Liver (tissue), 9 donors: ENCODE measurements around the gene FZD10. TPM values are rescaled to one million over a fixed set of nuclear protein-coding genes. Genes with fewer than 3 reads are reported as not detected.

Experiments used
- DNase-seq: peaks from one replicate; pipeline ENCODE4 v3.0.0-alpha.2; 2017; ENCODE audit warnings: low spot score
- H3K27ac ChIP-seq, 2 donors: one replicate each; pipeline ENCODE4 v1.7.0; 2013; ENCODE audit warnings: inconsistent platforms in 2 of 2, low read length in 2 of 2, control low read depth in 1 of 2, low read depth in 1 of 2, mild to moderate bottlenecking in 1 of 2
- H3K27me3 ChIP-seq, 4 donors: one replicate each; pipeline versions ENCODE4 v1.6.1 to v1.7.0; 2013; ENCODE audit warnings: low read length in 3 of 4, inconsistent platforms in 1 of 4, mild to moderate bottlenecking in 1 of 4, moderate library complexity in 1 of 4; ENCODE audit not compliant: control insufficient read depth in 4 of 4, insufficient read depth in 4 of 4
- H3K36me3 ChIP-seq, 4 donors: one replicate each; pipeline versions ENCODE4 v1.6.1 to v1.7.0; 2013; ENCODE audit warnings: low read length in 3 of 4, mild to moderate bottlenecking in 3 of 4, low read depth in 1 of 4, moderate library complexity in 1 of 4; ENCODE audit not compliant: control insufficient read depth in 4 of 4, insufficient read depth in 3 of 4
- H3K4me1 ChIP-seq, 4 donors: one replicate each; pipeline versions ENCODE4 v1.6.1 to v1.7.0; 2013; ENCODE audit warnings: low read length in 3 of 4, mild to moderate bottlenecking in 3 of 4, moderate library complexity in 1 of 4; ENCODE audit not compliant: control insufficient read depth in 4 of 4, insufficient read depth in 4 of 4
- H3K4me3 ChIP-seq, 3 donors: one replicate each; pipeline versions ENCODE4 v1.6.1 to v1.7.0; 2013; ENCODE audit warnings: low read length in 3 of 3, control low read depth in 1 of 3, low read depth in 1 of 3, mild to moderate bottlenecking in 1 of 3
- H3K9ac ChIP-seq, 2 donors: one replicate each; pipeline ENCODE4 v1.7.0; 2013; ENCODE audit warnings: low read length in 2 of 2, mild to moderate bottlenecking in 2 of 2, moderate library complexity in 2 of 2, control low read depth in 1 of 2, low read depth in 1 of 2
- H3K9me3 ChIP-seq, 4 donors: one replicate each; pipeline versions ENCODE4 v1.6.1 to v1.7.0; 2013; ENCODE audit warnings: low read length in 3 of 4; ENCODE audit not compliant: control insufficient read depth in 4 of 4
- EGR1 ChIP-seq, 2 donors: IDR thresholded peaks; 2 replicates each; pipeline ENCODE4 v1.6.1; 2016 to 2018; ENCODE audit warnings: antibody characterized with exemption in 2 of 2, low read depth in 2 of 2
- FOXA1 ChIP-seq: IDR thresholded peaks from 2 replicates; pipeline ENCODE4 v1.6.1; 2016; ENCODE audit warnings: antibody characterized with exemption
- FOXA2 ChIP-seq: IDR thresholded peaks from 2 replicates; pipeline ENCODE4 v1.6.1; 2016; ENCODE audit warnings: antibody characterized with exemption
- GABPA ChIP-seq, 2 donors: IDR thresholded peaks in 1 of 2; conservative IDR thresholded peaks in 1 of 2; 2 replicates each; pipeline ENCODE4 v1.6.1; 2016; ENCODE audit warnings: antibody characterized with exemption in 2 of 2, mild to moderate bottlenecking in 1 of 2, moderate library complexity in 1 of 2
- HNF4A ChIP-seq, 2 donors: conservative IDR thresholded peaks; 2 replicates each; pipeline ENCODE4 v1.6.1; 2016; ENCODE audit warnings: antibody characterized with exemption in 2 of 2, mild to moderate bottlenecking in 2 of 2
- HNF4G ChIP-seq: IDR thresholded peaks from 2 replicates; pipeline ENCODE4 v1.6.1; 2016; ENCODE audit warnings: antibody characterized with exemption
- JUND ChIP-seq, 2 donors: IDR thresholded peaks; 2 replicates each; pipeline ENCODE4 v1.6.1; 2016; ENCODE audit warnings: antibody characterized with exemption in 2 of 2
- MAX ChIP-seq: IDR thresholded peaks from 2 replicates; pipeline ENCODE4 v1.6.1; 2016; ENCODE audit warnings: antibody characterized with exemption
- NR2F2 ChIP-seq: IDR thresholded peaks from 2 replicates; pipeline ENCODE4 v1.6.1; 2016; ENCODE audit warnings: antibody characterized with exemption
- RAD21 ChIP-seq, 2 donors: IDR thresholded peaks; 2 replicates each; pipeline ENCODE4 v1.6.1; 2016; ENCODE audit warnings: antibody characterized with exemption in 2 of 2, mild to moderate bottlenecking in 2 of 2
- REST ChIP-seq: IDR thresholded peaks from 2 replicates; pipeline ENCODE4 v1.6.1; 2016; ENCODE audit warnings: antibody characterized with exemption, mild to moderate bottlenecking
- RXRA ChIP-seq, 2 donors: IDR thresholded peaks; 2 replicates each; pipeline ENCODE4 v1.6.1; 2017 to 2018; ENCODE audit warnings: antibody characterized with exemption in 2 of 2, mild to moderate bottlenecking in 1 of 2
- SP1 ChIP-seq: IDR thresholded peaks from 2 replicates; pipeline ENCODE4 v1.6.1; 2018; ENCODE audit warnings: antibody characterized with exemption, mild to moderate bottlenecking
- TAF1 ChIP-seq: conservative IDR thresholded peaks from 2 replicates; pipeline ENCODE4 v1.6.1; 2016; ENCODE audit warnings: antibody characterized with exemption, mild to moderate bottlenecking
- YY1 ChIP-seq: IDR thresholded peaks from 2 replicates; pipeline ENCODE4 v1.6.1; 2016; ENCODE audit warnings: antibody characterized with exemption, mild to moderate bottlenecking
- ZBTB33 ChIP-seq: IDR thresholded peaks from 2 replicates; pipeline ENCODE4 v1.6.1; 2016; ENCODE audit warnings: antibody characterized with exemption
- WGBS: extraction: QIAGEN DNeasy Blood & Tissue Kit; methylation state at CpG from one replicate; pipeline ENCODE4 v1.1.7; 2013; 5-methylcytosine and 5-hydroxymethylcytosine counted together
- polyA plus RNA-seq, 2 donors: library from polyadenylated mRNA; stranded (reverse) in 1 of 2; unstranded in 1 of 2; fragments of 200-250 nt in 1 of 2; fragments of >200 nt in 1 of 2; fragmentation: Nextera tagmentation in 1 of 2; extraction: Ambion mirVana in 1 of 2; gene quantifications; one replicate each; pipeline versions ENCODE4 v1.2.1 to v1.2.3, GENCODE V29; 2013 to 2015
- total RNA-seq, 2 donors: library from RNA; depleted of rRNA; stranded (reverse); fragments of >200 nt; gene quantifications; one replicate each; pipeline ENCODE4 v1.2.3, GENCODE V29; 2014
- TF ChIP-seq, protein P1 (sequence below): fragments of 150-350 bp; IDR thresholded peaks from 2 replicates; pipeline ENCODE4 v1.5.1; 2017; ENCODE audit warnings: improper control_type of control experiment, low read depth, low read length; ENCODE audit not compliant: missing input control
- TF ChIP-seq, protein P2 (sequence below): IDR thresholded peaks from 2 replicates; pipeline ENCODE4 v1.6.1; 2016; ENCODE audit warnings: antibody characterized with exemption
- donor health status: healthy.
- donor health status: healthy.
- donor health status: healthy.
- donor health status: healthy.
- donor health status: healthy.

Gene FZD10
- total and polyA plus RNA-seq, 4 donors, result 0.02 TPM; not detected in 3

GRCh38 chr12:130213249-130213648, 51.0 kb downstream of the FZD10 start:
- Histone ChIP-seq H3K27me3 (peaks cover 0 to 10% (median 2%) of the 10 kb centered on the region in 4 donors), H3K9me3 (peaks cover 3 to 9% (median 4%) of the 10 kb centered on the region in 4 donors), H3K27ac (no peak overlapping the region), H3K9ac (no peak overlapping the region), H3K36me3 (no peaks in the 10 kb centered on the region), H3K4me1 (no peaks in the 10 kb centered on the region), H3K4me3 (no peak overlapping the region)
- TF ChIP-seq JUND (IDR thresholded peaks at IDR 0.05) (no peak), NR2F2 (no peak), HNF4A (conservative IDR thresholded peaks at IDR 0.05) (no peak), SP1 (no peak), RXRA (IDR thresholded peaks at IDR 0.05) (no peak), FOXA1 (no peak), EGR1 (IDR thresholded peaks at IDR 0.05; ENCODE audit: low read depth in 2 of 2) (no peak), RAD21 (IDR thresholded peaks at IDR 0.05) (no peak), HNF4G (no peak), GABPA (IDR thresholded peaks at IDR 0.05 in 1 of 2, conservative IDR thresholded peaks at IDR 0.05 in 1 of 2) (no peak), REST (no peak), YY1 (no peak), TAF1 (no peak), MAX (no peak), FOXA2 (no peak), ZBTB33 (no peak)
- TF ChIP-seq, protein P1, sequence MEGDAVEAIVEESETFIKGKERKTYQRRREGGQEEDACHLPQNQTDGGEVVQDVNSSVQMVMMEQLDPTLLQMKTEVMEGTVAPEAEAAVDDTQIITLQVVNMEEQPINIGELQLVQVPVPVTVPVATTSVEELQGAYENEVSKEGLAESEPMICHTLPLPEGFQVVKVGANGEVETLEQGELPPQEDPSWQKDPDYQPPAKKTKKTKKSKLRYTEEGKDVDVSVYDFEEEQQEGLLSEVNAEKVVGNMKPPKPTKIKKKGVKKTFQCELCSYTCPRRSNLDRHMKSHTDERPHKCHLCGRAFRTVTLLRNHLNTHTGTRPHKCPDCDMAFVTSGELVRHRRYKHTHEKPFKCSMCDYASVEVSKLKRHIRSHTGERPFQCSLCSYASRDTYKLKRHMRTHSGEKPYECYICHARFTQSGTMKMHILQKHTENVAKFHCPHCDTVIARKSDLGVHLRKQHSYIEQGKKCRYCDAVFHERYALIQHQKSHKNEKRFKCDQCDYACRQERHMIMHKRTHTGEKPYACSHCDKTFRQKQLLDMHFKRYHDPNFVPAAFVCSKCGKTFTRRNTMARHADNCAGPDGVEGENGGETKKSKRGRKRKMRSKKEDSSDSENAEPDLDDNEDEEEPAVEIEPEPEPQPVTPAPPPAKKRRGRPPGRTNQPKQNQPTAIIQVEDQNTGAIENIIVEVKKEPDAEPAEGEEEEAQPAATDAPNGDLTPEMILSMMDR, result no peak
- TF ChIP-seq, protein P2, sequence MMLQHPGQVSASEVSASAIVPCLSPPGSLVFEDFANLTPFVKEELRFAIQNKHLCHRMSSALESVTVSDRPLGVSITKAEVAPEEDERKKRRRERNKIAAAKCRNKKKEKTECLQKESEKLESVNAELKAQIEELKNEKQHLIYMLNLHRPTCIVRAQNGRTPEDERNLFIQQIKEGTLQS, result no peak
- DNase-seq, result no peak
- 68% methylated on average over 4 of the region's 4 CpGs for WGBS
